Fibroblast of the aortic adventitia (primary cell): ENCODE results near the gene CEACAM3. TPM values are rescaled to one million over a fixed set of nuclear protein-coding genes. Genes with fewer than 3 reads are reported as not detected.
"Not testable (repeated sequence)": the region's sequence is repeated elsewhere in the genome, so short reads cannot be mapped to it uniquely, and the experiment has no call there.

Experiments used
- DNase-seq: peaks from one replicate; pipeline ENCODE4 v3.0.0-alpha.2; 2010; ENCODE audit warnings: low read depth
- H3K4me3 ChIP-seq: 2 replicates; pipeline ENCODE4 v1.5.1; 2011; ENCODE audit warnings: low read depth, mild to moderate bottlenecking, control low read depth, low read length, moderate library complexity
- CTCF ChIP-seq: IDR thresholded peaks from 2 replicates; pipeline ENCODE4 v1.5.1; 2011; ENCODE audit warnings: mild to moderate bottlenecking, low read length, control low read depth, inconsistent platforms; ENCODE audit not compliant: insufficient read depth
- total RNA-seq: library from RNA; depleted of rRNA; stranded (reverse); fragments of >200 nt; gene quantifications from 2 replicates; pipeline ENCODE4 v1.2.3, GENCODE V29; 2012; ENCODE audit warnings: low replicate concordance

CEACAM3 gene
- not detected in 2 replicates for total RNA-seq

- TF ChIP-seq CTCF = no peak
- no peak for DNase-seq
- no peak within 1 kb of the TSS for H3K4me3 ChIP-seq
Observed at GRCh38 chr19:41796362-41796761, at the start of gene CEACAM3. Gene CEACAM3 (plus strand): TSS chr19:41796587. CDS start chr19:41796678, 91 bp downstream.

- DNase-seq = peak; percentile 57
- TF ChIP-seq CTCF = peak; percentile 59
- no peak overlapping the region for H3K4me3 ChIP-seq
Observed at GRCh38 chr19:41746593-41747227, 49.7 kb upstream of the CEACAM3 start.

- no peak overlapping the region for H3K4me3 ChIP-seq
- no peak for TF ChIP-seq CTCF
- DNase-seq = no peak
Observed at GRCh38 chr19:41748012-41748411, 48.4 kb upstream of the CEACAM3 start.

GRCh38 chr19:41750248-41751134, 45.9 kb upstream of the CEACAM3 start:
- H3K4me3 ChIP-seq, DNase-seq: not testable (repeated sequence)

GRCh38 chr19:41753159-41753558, 43.2 kb upstream of the CEACAM3 start:
- TF ChIP-seq CTCF = peak; percentile 67
- H3K4me3 ChIP-seq = no peak overlapping the region
- DNase-seq = peak; percentile 18

- TF ChIP-seq CTCF = peak; percentile 71
- DNase-seq = peak; percentile 22
Observed at GRCh38 chr19:41753936-41754529, 42.4 kb upstream of the CEACAM3 start.

GRCh38 chr19:41755328-41755913, 41.0 kb upstream of the CEACAM3 start, which contains the start of gene CEACAM6:
Gene CEACAM6 (plus strand): TSS chr19:41755530. CDS start chr19:41755639, 109 bp downstream.
- DNase-seq = no peak
- no peak within 1 kb of the TSS for H3K4me3 ChIP-seq
- TF ChIP-seq CTCF = no peak

More at GRCh38 chr19:41753936-41754529, 42.4 kb upstream of the CEACAM3 start:
- no peak overlapping the region for H3K4me3 ChIP-seq
